HG02973 (cell line): ENCODE results near the gene FBXO41.

ENCODE experiments used
- ATAC-seq: cut with Tn5 transposase; IDR thresholded peaks from one replicate; pipeline ENCODE4 v1.9.1; 2021; ENCODE audit warnings: moderate library complexity; ENCODE audit not compliant: unreplicated experiment

Gene FBXO41

DNA sequence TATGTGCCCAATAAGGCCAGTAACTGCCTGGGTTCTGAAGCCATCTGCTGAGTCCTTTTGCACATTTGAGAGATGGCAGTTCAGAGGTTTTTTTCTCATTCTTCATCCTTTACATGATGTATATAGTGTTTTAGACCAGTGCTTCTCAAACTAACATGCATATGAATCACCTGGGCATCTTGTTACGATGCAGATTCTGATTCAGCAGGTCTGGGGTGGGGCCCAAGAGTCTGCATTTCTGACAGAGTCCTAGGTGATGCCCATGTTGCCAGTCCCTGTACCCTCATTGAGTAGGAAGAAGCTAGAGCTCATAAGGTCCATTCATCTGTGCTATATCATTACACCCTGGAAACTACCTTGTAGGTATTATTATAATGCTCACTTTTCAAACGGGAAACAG is 66.5 kb downstream of the FBXO41 start:
- ATAC-seq = no peak

DNA sequence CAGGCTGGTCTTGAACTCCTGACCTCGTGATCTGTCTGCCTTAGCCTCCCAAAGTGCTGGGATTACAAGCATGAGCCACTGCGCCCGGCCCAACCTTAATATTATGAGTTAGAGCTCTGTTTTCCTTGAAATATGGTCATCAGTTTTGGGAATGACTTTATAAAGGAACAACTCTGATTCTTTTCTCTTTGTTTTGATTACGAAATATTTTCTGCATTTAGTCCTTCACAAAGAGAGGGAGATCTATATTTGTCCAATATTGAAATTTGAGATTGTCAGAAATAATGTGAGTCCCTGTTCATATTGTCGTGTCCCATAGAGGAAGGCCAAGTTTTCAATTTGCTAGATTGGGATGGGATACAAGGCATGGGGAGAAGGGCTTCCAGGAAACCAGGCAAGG is 67.1 kb downstream of the FBXO41 start:
- ATAC-seq = no peak

DNA sequence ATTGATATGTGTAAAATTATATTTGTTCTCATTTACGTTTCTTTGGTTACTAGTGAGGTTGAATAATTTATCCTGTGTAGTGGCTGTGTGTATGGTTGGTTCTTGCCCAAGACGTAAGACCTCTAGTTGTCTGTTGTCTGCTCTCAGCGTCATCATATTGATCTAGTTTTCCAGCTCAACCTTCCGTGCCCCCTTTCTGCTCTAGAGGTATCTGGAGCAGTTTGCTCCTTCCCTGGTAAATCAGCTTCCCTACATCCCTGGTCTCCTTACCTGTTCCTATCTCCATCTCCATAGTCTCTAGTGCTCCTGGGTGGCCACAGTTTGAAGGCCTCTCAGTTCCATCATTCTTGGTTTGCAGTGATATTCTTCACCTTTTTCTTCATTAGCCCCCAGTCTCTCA is 69.0 kb downstream of the FBXO41 start:
- ATAC-seq = no peak

DNA sequence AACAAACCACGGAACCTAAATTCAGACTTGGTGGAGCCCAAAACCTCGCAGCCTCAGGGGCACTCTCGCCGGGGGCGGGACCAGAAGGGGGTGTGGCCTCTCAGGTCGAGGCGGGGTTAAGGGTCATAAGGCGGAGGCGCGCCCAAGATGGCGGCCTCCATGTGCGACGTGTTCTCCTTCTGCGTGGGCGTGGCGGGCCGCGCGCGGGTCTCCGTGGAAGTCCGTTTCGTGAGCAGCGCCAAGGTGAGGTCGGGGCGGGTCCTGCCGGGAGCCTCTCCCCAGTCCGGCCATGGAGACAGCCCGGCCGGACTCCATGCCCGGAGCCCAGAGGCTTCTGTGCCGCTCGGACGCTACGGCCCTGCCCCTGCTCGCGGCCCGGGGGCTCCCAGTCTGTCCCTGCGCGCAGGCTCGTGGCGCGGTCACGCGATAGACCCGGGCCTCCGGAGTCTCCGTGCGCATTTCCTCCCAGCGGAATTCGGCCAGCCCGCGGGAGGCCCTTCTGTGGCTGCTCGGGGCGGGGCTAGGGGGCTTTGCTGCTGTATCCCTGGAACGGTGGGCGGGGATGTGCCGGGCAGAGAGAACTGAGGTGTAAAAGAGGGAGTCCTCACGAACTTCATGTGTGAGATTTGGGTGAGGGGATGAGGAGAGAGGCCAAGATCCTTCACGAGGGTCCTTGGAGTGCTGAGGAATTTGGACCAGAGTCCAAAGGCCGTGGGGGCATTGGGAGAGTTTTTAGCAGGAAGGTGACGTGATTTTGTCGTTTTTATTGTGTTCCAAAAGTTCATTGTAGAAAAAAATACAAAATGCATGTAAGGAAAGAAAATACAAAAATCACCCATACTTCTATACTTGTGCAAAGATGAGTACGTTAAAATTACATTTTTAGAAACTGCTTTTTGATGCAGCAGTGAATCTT is 69.9 kb downstream of the FBXO41 start, which contains the start of gene SMYD5:
SMYD5 (plus strand) TSS at position 126 of the 916 bp plus-strand sequence; CDS start at position 148, 22 bp downstream.
- peak; percentile 74 for ATAC-seq

DNA sequence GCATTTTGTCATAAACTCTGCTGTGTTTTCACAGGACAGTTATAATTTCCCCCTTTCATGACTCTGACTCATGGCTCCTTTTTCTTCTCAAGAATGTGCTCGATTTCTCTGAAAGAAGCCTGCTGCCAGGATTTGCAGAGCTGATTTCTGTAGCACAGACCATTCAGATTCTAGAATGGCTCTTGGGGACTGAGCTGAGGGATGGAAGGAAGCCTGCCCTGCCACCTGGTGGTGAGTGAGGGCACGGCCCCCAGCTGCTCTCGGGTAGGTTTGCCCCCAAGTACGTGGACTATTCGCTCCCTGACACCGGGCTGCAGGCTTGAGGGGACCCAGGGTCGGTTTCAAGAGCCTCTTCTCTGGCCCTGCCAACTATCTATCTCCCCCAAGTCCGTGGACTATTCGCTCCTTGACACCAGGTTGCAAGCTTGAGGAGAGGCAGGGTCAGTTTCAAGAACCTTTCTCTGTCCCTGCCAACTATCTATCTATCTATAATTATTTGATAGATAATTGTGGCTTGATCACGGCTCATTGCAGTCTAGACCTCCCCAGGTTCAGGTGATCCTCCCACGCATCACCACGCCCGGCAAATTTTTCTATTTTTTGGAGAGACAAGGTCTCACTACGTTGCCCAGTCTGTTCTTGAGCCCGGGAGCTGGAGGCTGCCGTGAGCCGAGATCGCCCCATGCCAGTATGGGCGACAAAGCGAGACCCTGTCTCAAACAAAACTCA is 71.7 kb downstream of the FBXO41 start:
- peak; percentile 66 for ATAC-seq

DNA sequence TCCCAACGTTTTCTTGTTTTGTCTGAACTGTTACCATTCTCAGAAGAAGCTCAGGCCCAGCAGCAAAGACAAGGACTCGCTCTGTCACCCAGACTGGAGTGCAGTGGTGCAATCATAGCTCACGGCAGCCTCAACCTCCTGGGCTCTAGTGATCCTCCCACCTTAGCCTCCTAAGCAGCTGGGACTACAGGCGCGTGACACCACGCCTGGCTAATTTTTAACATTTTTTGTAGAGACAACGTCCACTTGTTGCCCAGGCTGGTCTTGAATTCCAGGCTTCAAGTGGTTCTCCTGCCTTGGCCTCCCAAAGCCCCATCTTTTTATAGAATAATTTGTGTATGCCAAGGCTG is 72.2 kb downstream of the FBXO41 start:
- ATAC-seq = no peak

DNA sequence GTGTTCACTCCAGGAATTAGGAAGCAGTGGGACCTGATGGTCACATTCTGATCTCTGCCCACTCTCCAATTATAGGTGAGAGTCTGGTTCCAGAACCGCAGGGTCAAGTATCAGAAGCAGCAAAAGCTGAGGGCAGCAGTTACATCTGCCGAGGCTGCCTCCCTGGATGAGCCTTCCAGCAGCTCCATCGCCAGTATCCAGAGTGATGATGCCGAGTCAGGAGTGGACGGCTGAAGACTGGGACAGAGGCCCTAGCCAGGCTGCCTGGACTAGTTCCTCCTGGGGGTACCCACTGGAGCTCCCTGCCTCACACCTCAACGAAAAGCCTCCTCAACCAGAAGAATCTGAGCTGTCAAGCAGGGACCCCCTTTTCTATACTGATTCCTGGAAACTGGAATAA is 73.6 kb downstream of the FBXO41 start:
- ATAC-seq = no peak

DNA sequence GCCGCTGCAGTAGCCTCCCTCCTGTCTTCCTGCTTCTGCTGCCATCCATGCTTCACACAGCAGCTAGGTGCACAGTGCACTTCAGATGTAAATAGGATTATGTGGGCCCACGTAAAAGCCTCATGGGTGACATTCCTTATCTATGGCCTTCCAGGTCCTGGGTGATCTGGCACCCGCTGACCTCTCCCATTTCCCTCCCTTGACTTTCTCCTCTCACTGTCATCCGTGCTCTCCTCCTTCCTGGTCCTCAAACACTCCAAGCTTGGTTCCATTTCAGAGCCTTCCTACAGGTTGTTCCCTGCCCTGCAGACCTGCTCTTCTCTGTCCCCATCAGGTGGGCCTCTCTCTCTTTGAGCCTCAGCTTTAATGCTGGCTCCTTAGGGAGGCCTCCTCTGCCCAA is 74.3 kb downstream of the FBXO41 start:
- ATAC-seq = no peak

DNA sequence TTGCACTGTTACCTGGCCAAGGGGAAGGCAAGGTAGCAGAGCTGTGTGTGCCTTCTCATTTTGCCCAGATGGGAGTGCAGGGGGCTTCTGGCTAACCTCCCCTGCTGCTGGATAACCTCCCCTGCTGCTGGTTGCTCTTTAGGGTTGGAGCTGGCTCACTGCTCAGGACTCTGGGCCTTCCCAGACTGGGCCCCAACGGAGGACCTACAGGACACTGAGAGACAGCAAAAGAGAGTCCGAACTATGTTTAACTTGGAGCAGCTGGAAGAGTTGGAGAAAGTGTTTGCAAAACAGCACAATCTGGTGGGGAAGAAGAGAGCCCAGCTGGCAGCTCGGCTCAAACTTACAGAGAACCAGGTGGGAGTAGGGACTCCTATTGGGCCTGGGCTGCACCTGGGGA is 76.0 kb downstream of the FBXO41 start:
- ATAC-seq = no peak

DNA sequence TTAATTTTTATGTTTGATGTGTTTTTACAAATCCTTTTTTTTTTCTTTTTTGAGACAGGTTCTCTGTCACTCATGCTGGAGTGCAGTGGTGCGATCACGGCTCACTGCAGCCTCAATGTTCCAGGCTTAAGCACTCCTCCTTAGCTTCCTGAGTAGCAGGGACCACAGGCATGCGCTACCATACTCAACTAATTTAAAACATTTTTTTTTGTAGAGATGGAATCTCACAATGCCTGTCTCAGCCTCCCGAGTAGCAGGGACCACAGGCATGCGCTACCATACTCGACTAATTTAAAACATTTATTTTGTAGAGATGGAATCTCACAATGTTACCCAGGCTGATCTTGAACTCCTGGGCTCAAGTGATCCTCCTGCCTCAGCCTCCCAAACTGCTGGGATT is 78.7 kb downstream of the FBXO41 start:
- ATAC-seq = no peak
